Measurements from ENCODE around the gene RBM5. TPM values are rescaled to one million over a fixed set of nuclear protein-coding genes. Genes with fewer than 3 reads are reported as not detected.

RBM5 gene
- total RNA-seq, 1 donor from 2014 or later, result 153 TPM

- Histone ChIP-seq H3K36me3 (peaks cover 16% of the 10 kb centered on the region), H3K4me1 (peaks cover 33% of the 10 kb centered on the region), H3K27ac (no peak overlapping the region), H3K27me3 (ENCODE audit: low read depth) (no peaks in the 10 kb centered on the region), H3K4me3 (no peak overlapping the region), H3K9me3 (no peaks in the 10 kb centered on the region)
- intact Hi-C loops (cut with DNase I), result no loop called here
- TF ChIP-seq CTCF (IDR thresholded peaks at IDR 0.05), result no peak
- ATAC-seq (no peak), DNase-seq (peak; percentile 44)
Observed at GRCh38 chr3:50124800-50125178, 36.1 kb downstream of the RBM5 start.

GRCh38 chr3:50125541-50126286 lies 37.0 kb downstream of the RBM5 start:
- Histone ChIP-seq H3K9me3 (no peaks in the 10 kb centered on the region), H3K4me3 (no peak overlapping the region), H3K4me1 (peaks cover 33% of the 10 kb centered on the region), H3K27ac (no peak overlapping the region), H3K36me3 (peaks cover 7% of the 10 kb centered on the region), H3K27me3 (ENCODE audit: low read depth) (no peaks in the 10 kb centered on the region)
- DNase-seq (peak; percentile 33), ATAC-seq (no peak)
- TF ChIP-seq CTCF (IDR thresholded peaks at IDR 0.05), result no peak
- intact Hi-C loops (cut with DNase I), result no loop called here

- H3K36me3 ChIP-seq, result no peaks in the 10 kb centered on the region
- H3K27me3 ChIP-seq (ENCODE audit: low read depth), result no peaks in the 10 kb centered on the region
- no peak overlapping the region for H3K27ac ChIP-seq
- no peak overlapping the region for H3K4me3 ChIP-seq
- TF ChIP-seq CTCF (IDR thresholded peaks at IDR 0.05), result no peak
- intact Hi-C loops (cut with DNase I), result no loop called here
- H3K9me3 ChIP-seq, result no peaks in the 10 kb centered on the region
- no peak for ATAC-seq
- DNase-seq, result peak; percentile 39
- peaks cover 33% of the 10 kb centered on the region for H3K4me1 ChIP-seq
Observed at GRCh38 chr3:50126287-50127211, 37.8 kb downstream of the RBM5 start.

- Histone ChIP-seq H3K27me3 (ENCODE audit: low read depth) (no peaks in the 10 kb centered on the region), H3K4me1 (peaks cover 28% of the 10 kb centered on the region), H3K4me3 (no peak overlapping the region), H3K27ac (no peak overlapping the region), H3K36me3 (no peaks in the 10 kb centered on the region), H3K9me3 (no peaks in the 10 kb centered on the region)
- TF ChIP-seq CTCF (IDR thresholded peaks at IDR 0.05), result no peak
- no peak for DNase-seq
- intact Hi-C loops (cut with DNase I), result no loop called here
- ATAC-seq, result no peak
Observed at GRCh38 chr3:50127251-50127691, 38.6 kb downstream of the RBM5 start.

GRCh38 chr3:50128001-50128400 lies 39.3 kb downstream of the RBM5 start:
- no peak overlapping the region for H3K27ac ChIP-seq
- DNase-seq (no peak), ATAC-seq (no peak)
- no peak overlapping the region for H3K4me3 ChIP-seq
- intact Hi-C loops (cut with DNase I), result no loop called here
- no peaks in the 10 kb centered on the region for H3K27me3 ChIP-seq (ENCODE audit: low read depth)
- no peaks in the 10 kb centered on the region for H3K36me3 ChIP-seq
- TF ChIP-seq CTCF (IDR thresholded peaks at IDR 0.05), result no peak
- H3K9me3 ChIP-seq, result no peaks in the 10 kb centered on the region
- H3K4me1 ChIP-seq, result peaks cover 28% of the 10 kb centered on the region
